OCI-LY7 (cell line): ENCODE measurements around the gene USP31.

Experiments used
- EZH2phosphoT487 ChIP-seq: fragments of 200-600 bp; sonication (generic); IDR thresholded peaks from 2 replicates; pipeline ENCODE4 v1.6.1; 2018; ENCODE audit warnings: low read depth, borderline replicate concordance, mild to moderate bottlenecking, mixed run types, antibody characterized with exemption, low read length, moderate library complexity, mixed read lengths
- TF ChIP-seq, protein P1 (sequence below): fragments of 200-600 bp; sonication (generic); conservative IDR thresholded peaks from 2 replicates; pipeline ENCODE4 v1.5.1; 2014; ENCODE audit warnings: mild to moderate bottlenecking, antibody characterized with exemption, low read length, moderate library complexity, mixed read lengths

DNA sequence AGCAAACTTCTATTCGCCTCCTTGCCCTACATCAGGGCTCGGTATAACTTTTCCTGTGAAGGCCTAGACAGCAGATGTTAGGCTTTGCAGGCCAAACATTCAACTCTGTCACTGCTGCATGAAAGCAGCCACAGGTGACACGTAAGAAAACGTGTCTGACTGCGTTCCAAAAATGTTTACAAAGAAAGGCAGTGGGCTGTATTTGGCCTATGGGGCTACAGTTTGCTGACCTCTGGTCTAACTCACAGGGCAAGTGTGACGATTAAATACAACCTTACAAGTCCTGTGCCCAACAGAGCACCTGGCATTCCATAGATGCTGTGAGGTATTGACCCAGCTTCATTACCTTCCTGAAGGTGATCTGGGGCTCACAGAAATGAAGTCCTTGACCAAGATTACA, 79.4 kb downstream of the USP31 start:
- TF ChIP-seq, protein P1, sequence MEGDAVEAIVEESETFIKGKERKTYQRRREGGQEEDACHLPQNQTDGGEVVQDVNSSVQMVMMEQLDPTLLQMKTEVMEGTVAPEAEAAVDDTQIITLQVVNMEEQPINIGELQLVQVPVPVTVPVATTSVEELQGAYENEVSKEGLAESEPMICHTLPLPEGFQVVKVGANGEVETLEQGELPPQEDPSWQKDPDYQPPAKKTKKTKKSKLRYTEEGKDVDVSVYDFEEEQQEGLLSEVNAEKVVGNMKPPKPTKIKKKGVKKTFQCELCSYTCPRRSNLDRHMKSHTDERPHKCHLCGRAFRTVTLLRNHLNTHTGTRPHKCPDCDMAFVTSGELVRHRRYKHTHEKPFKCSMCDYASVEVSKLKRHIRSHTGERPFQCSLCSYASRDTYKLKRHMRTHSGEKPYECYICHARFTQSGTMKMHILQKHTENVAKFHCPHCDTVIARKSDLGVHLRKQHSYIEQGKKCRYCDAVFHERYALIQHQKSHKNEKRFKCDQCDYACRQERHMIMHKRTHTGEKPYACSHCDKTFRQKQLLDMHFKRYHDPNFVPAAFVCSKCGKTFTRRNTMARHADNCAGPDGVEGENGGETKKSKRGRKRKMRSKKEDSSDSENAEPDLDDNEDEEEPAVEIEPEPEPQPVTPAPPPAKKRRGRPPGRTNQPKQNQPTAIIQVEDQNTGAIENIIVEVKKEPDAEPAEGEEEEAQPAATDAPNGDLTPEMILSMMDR: no peak
- no peak for TF ChIP-seq EZH2phosphoT487
